Effector memory CD8-positive, alpha-beta T cell (primary cell): Measurements from ENCODE around the gene TAS1R2.

Experiments
- ATAC-seq: fragments of 150-1000 bp; cut with Tn5 transposase; replicated peaks from 2 replicates; pipeline ENCODE4 v1.10.0; 2021; ENCODE audit warnings: mild to moderate bottlenecking, moderate library complexity
- DNase-seq, 3 experiments: peaks; one replicate each; pipeline ENCODE4 v3.0.0; 2021
- H3K27ac Mint-ChIP-seq, 2 donors: one replicate each; pipeline ENCODE4 v1.8.0; 2022; ENCODE audit warnings: mild to moderate bottlenecking in 2 of 2, mixed read lengths in 2 of 2, moderate library complexity in 2 of 2
- H3K27me3 Mint-ChIP-seq, 2 donors: one replicate each; pipeline ENCODE4 v1.8.0; 2022; ENCODE audit warnings: mixed read lengths in 2 of 2
- H3K36me3 Mint-ChIP-seq: one replicate; pipeline ENCODE4 v1.8.0; 2022; ENCODE audit warnings: mild to moderate bottlenecking, moderate library complexity, mixed read lengths; ENCODE audit not compliant: insufficient read depth
- H3K4me1 Mint-ChIP-seq, 2 donors: one replicate each; pipeline ENCODE4 v1.8.0; 2022; ENCODE audit warnings: low read depth in 2 of 2, mixed read lengths in 2 of 2
- H3K4me3 Mint-ChIP-seq, 2 donors: one replicate each; pipeline ENCODE4 v1.8.0; 2022; ENCODE audit warnings: mild to moderate bottlenecking in 2 of 2, mixed read lengths in 2 of 2, moderate library complexity in 2 of 2
- H3K9me3 Mint-ChIP-seq, 2 donors: one replicate each; pipeline ENCODE4 v1.8.0; 2022; ENCODE audit warnings: mixed read lengths in 2 of 2

TAS1R2 gene

GRCh38 chr1:18805925-18806849, 53.3 kb downstream of the TAS1R2 start:
- Mint-ChIP-seq H3K36me3 (no peaks in the 10 kb centered on the region), H3K27me3 (peaks cover 38 to 60% of the 10 kb centered on the region in 2 donors), H3K9me3 (no peaks in the 10 kb centered on the region), H3K4me1 (no peaks in the 10 kb centered on the region), H3K27ac (no peak overlapping the region), H3K4me3 (no peak overlapping the region)
- DNase-seq (no peak), ATAC-seq (no peak)

GRCh38 chr1:18805150-18805879, 54.1 kb downstream of the TAS1R2 start:
- Mint-ChIP-seq H3K27me3 (peaks cover 29 to 52% of the 10 kb centered on the region in 2 donors), H3K27ac (no peak overlapping the region), H3K4me3 (no peak overlapping the region), H3K36me3 (no peaks in the 10 kb centered on the region), H3K9me3 (no peaks in the 10 kb centered on the region), H3K4me1 (no peaks in the 10 kb centered on the region)
- ATAC-seq = no peak
- no peak for DNase-seq

GRCh38 chr1:18803851-18804250, 55.6 kb downstream of the TAS1R2 start:
- peaks cover 23 to 37% of the 10 kb centered on the region in 2 donors for H3K27me3 Mint-ChIP-seq
- H3K36me3 Mint-ChIP-seq = no peaks in the 10 kb centered on the region
- no peak overlapping the region for H3K4me3 Mint-ChIP-seq
- H3K4me1 Mint-ChIP-seq = no peaks in the 10 kb centered on the region
- no peaks in the 10 kb centered on the region for H3K9me3 Mint-ChIP-seq
- H3K27ac Mint-ChIP-seq = no peak overlapping the region
- DNase-seq (no peak), ATAC-seq (no peak)

- Mint-ChIP-seq H3K9me3 (no peaks in the 10 kb centered on the region), H3K27ac (no peak overlapping the region), H3K4me1 (no peaks in the 10 kb centered on the region), H3K27me3 (peaks cover 18 to 31% of the 10 kb centered on the region in 2 donors), H3K4me3 (no peak overlapping the region), H3K36me3 (no peaks in the 10 kb centered on the region)
- DNase-seq (no peak), ATAC-seq (no peak)
Measured at GRCh38 chr1:18803151-18803791, 56.2 kb downstream of the TAS1R2 start.

- Mint-ChIP-seq H3K36me3 (no peaks in the 10 kb centered on the region), H3K27me3 (peaks cover 11 to 21% of the 10 kb centered on the region in 2 donors), H3K9me3 (no peaks in the 10 kb centered on the region), H3K4me3 (no peak overlapping the region), H3K4me1 (no peaks in the 10 kb centered on the region), H3K27ac (no peak overlapping the region)
- no peak for ATAC-seq
- no peak for DNase-seq
Measured at GRCh38 chr1:18802231-18802630, 57.2 kb downstream of the TAS1R2 start.

- Mint-ChIP-seq H3K27me3 (peaks cover 25 to 28% of the 10 kb centered on the region in 2 donors), H3K36me3 (peaks cover 3% of the 10 kb centered on the region), H3K4me3 (no peak overlapping the region), H3K27ac (no peak overlapping the region), H3K4me1 (no peaks in the 10 kb centered on the region), H3K9me3 (no peaks in the 10 kb centered on the region)
- DNase-seq = no peak
- ATAC-seq = no peak
Measured at GRCh38 chr1:18800258-18800657, 59.2 kb downstream of the TAS1R2 start.

- ATAC-seq (no peak), DNase-seq (no peak)
- H3K27ac Mint-ChIP-seq = no peak overlapping the region
- no peaks in the 10 kb centered on the region for H3K9me3 Mint-ChIP-seq
- H3K36me3 Mint-ChIP-seq = peaks cover 3% of the 10 kb centered on the region
- no peak overlapping the region for H3K4me3 Mint-ChIP-seq
- peaks cover 23 to 27% of the 10 kb centered on the region in 2 donors for H3K27me3 Mint-ChIP-seq
- H3K4me1 Mint-ChIP-seq = no peaks in the 10 kb centered on the region
Measured at GRCh38 chr1:18799454-18799853, 60.0 kb downstream of the TAS1R2 start.

GRCh38 chr1:18798946-18799345, 60.5 kb downstream of the TAS1R2 start:
- Mint-ChIP-seq H3K4me3 (no peak overlapping the region), H3K9me3 (no peaks in the 10 kb centered on the region), H3K4me1 (no peaks in the 10 kb centered on the region), H3K27me3 (peaks cover 26 to 27% of the 10 kb centered on the region in 2 donors), H3K36me3 (peaks cover 3% of the 10 kb centered on the region), H3K27ac (no peak overlapping the region)
- ATAC-seq = no peak
- DNase-seq = no peak

GRCh38 chr1:18798533-18798932, 60.9 kb downstream of the TAS1R2 start:
- peaks cover 3% of the 10 kb centered on the region for H3K36me3 Mint-ChIP-seq
- ATAC-seq (no peak), DNase-seq (no peak)
- H3K4me1 Mint-ChIP-seq = no peaks in the 10 kb centered on the region
- no peaks in the 10 kb centered on the region for H3K9me3 Mint-ChIP-seq
- no peak overlapping the region for H3K27ac Mint-ChIP-seq
- no peak overlapping the region for H3K4me3 Mint-ChIP-seq
- H3K27me3 Mint-ChIP-seq = peaks cover 29 to 31% of the 10 kb centered on the region in 2 donors

GRCh38 chr1:18796950-18797349, 62.5 kb downstream of the TAS1R2 start:
- H3K27me3 Mint-ChIP-seq = peaks cover 37 to 47% of the 10 kb centered on the region in 2 donors
- no peak for DNase-seq
- H3K4me3 Mint-ChIP-seq = no peak overlapping the region

GRCh38 chr1:18795002-18795689, 64.3 kb downstream of the TAS1R2 start:
- Mint-ChIP-seq H3K36me3 (peaks cover 3% of the 10 kb centered on the region), H3K27ac (no peak overlapping the region), H3K27me3 (peaks cover 43 to 65% of the 10 kb centered on the region in 2 donors), H3K4me1 (no peaks in the 10 kb centered on the region), H3K9me3 (no peaks in the 10 kb centered on the region), H3K4me3 (no peak overlapping the region)
- no peak for ATAC-seq
- DNase-seq = no peak

More at GRCh38 chr1:18796950-18797349, 62.5 kb downstream of the TAS1R2 start:
- H3K9me3 Mint-ChIP-seq = no peaks in the 10 kb centered on the region
- no peak overlapping the region for H3K27ac Mint-ChIP-seq
- peaks cover 3% of the 10 kb centered on the region for H3K36me3 Mint-ChIP-seq
- no peaks in the 10 kb centered on the region for H3K4me1 Mint-ChIP-seq
- no peak for ATAC-seq

GRCh38 chr1:18794561-18794960, 64.9 kb downstream of the TAS1R2 start:
- Mint-ChIP-seq H3K9me3 (no peaks in the 10 kb centered on the region), H3K4me1 (no peaks in the 10 kb centered on the region), H3K36me3 (peaks cover 3% of the 10 kb centered on the region), H3K4me3 (no peak overlapping the region), H3K27me3 (peaks cover 48 to 71% of the 10 kb centered on the region in 2 donors), H3K27ac (no peak overlapping the region)
- DNase-seq (no peak), ATAC-seq (no peak)

GRCh38 chr1:18794051-18794450, 65.4 kb downstream of the TAS1R2 start:
- H3K36me3 Mint-ChIP-seq = peaks cover 3% of the 10 kb centered on the region
- no peak overlapping the region for H3K4me3 Mint-ChIP-seq
- H3K9me3 Mint-ChIP-seq = no peaks in the 10 kb centered on the region
- DNase-seq (no peak), ATAC-seq (no peak)
- no peak overlapping the region for H3K27ac Mint-ChIP-seq
- H3K4me1 Mint-ChIP-seq = no peaks in the 10 kb centered on the region
- peaks cover 51 to 75% of the 10 kb centered on the region in 2 donors for H3K27me3 Mint-ChIP-seq
